ENCODE data around the gene CREB3L1. TPM values are rescaled to one million over a fixed set of nuclear protein-coding genes. Genes with fewer than 3 reads are reported as not detected.

The CREB3L1 gene
- total RNA-seq, 1 experiment from 2014 or later, result 3.3 TPM

GRCh38 chr11:46290011-46290410 lies 12.5 kb downstream of the CREB3L1 start:
- Histone ChIP-seq H4K20me1 (ENCODE audit: control insufficient read depth, insufficient read depth, insufficient read length) (no peaks in the 10 kb centered on the region), H4K8ac (replicated peaks; ENCODE audit: insufficient read length, low read depth, low read length) (no peak overlapping the region), H3K27me3 (ENCODE audit: insufficient read depth, low read length) (no peaks in the 10 kb centered on the region), H3K79me2 (ENCODE audit: insufficient read depth, low read length) (no peaks in the 10 kb centered on the region), H3K4me2 (ENCODE audit: insufficient read depth, insufficient read length, low read length) (no peak overlapping the region), H3K27ac (ENCODE audit: insufficient read length, low read depth, low read length) (no peak overlapping the region), H3K79me1 (ENCODE audit: insufficient read depth, low read depth, low read length, poor library complexity, severe bottlenecking) (no peaks in the 10 kb centered on the region), H3K18ac (ENCODE audit: insufficient read length, low read depth, low read length) (no peak overlapping the region), H2BK15ac (ENCODE audit: low read depth, low read length) (no peak overlapping the region), H4K91ac (ENCODE audit: insufficient read length, low read depth, low read length) (no peak overlapping the region), H3K9ac (ENCODE audit: extremely low read depth, insufficient read length, low read length) (no peak overlapping the region), H3K23me2 (ENCODE audit: insufficient read length, low read depth, low read length, poor library complexity, severe bottlenecking) (peaks cover 3% of the 10 kb centered on the region), H3K56ac (ENCODE audit: insufficient read length, low read depth, low read length) (no peak overlapping the region), H2BK120ac (ENCODE audit: low read depth, low read length, poor library complexity, severe bottlenecking) (no peak overlapping the region), H3K4ac (ENCODE audit: low read depth, low read length) (no peak overlapping the region; the same call in 1 of the 2 replicates), H4K5ac (ENCODE audit: insufficient read length, low read depth, low read length) (no peak overlapping the region), H2AFZ (ENCODE audit: low read length) (no peak overlapping the region), H3K23ac (ENCODE audit: insufficient read length, low read depth, low read length) (no peak overlapping the region), H2BK12ac (ENCODE audit: insufficient read length, low read depth, low read length) (no peak overlapping the region), H3K9me3 (ENCODE audit: control insufficient read depth, low read depth, low read length) (no peaks in the 10 kb centered on the region), H3K4me1 (ENCODE audit: insufficient read depth, low read length) (peaks cover 17% of the 10 kb centered on the region), H2BK5ac (ENCODE audit: insufficient read length, low read length) (no peak overlapping the region), H2AK5ac (ENCODE audit: insufficient read length, low read length) (no peak overlapping the region), H2BK20ac (ENCODE audit: low read depth, low read length, poor library complexity, severe bottlenecking) (no peak overlapping the region), H3K14ac (ENCODE audit: insufficient read depth, low read length) (peak overlapping the region; percentile 45; the same call in 1 of the 2 replicates), H3T11ph (ENCODE audit: low read length) (no peak overlapping the region)
- H3K9me3 Mint-ChIP-seq, result no peaks in the 10 kb centered on the region; a peak in 1 of 5 replicates
- no peak overlapping the region; a peak in 2 of 5 replicates for H3K4me3 Mint-ChIP-seq
- WGBS (ENCODE audit: extremely low coverage, insufficient read length, low lambda C conversion rate), result no CpG with 5 or more reads among the region's 2 CpGs
- peaks cover 35 to 56% of the 10 kb centered on the region in 2 experiments for H3K4me1 Mint-ChIP-seq
- DNase-seq, result no peak
- H3K27me3 Mint-ChIP-seq (ENCODE audit: low read depth), result no peaks in the 10 kb centered on the region; the same call in 1 of the 2 replicates
- no peak for TF ChIP-seq CTCF (conservative IDR thresholded peaks at IDR 0.05)
- H3K27ac Mint-ChIP-seq, result peak overlapping the region; percentile 77 to 100 (median 94); a peak in 5 of 7 replicates
- H3K36me3 Mint-ChIP-seq (ENCODE audit: insufficient read depth in 1 of 3, low read depth in 3 of 3), result no peaks in the 10 kb centered on the region
